Measurements from ENCODE around the gene CDRT4.
A peak's percentile ranks its signal among the peaks of the same experiment; 100 is the strongest.
"Not testable (repeated sequence)": the region's sequence is repeated elsewhere in the genome, so short reads cannot be mapped to it uniquely, and the experiment has no call there.

CDRT4 gene

DNA sequence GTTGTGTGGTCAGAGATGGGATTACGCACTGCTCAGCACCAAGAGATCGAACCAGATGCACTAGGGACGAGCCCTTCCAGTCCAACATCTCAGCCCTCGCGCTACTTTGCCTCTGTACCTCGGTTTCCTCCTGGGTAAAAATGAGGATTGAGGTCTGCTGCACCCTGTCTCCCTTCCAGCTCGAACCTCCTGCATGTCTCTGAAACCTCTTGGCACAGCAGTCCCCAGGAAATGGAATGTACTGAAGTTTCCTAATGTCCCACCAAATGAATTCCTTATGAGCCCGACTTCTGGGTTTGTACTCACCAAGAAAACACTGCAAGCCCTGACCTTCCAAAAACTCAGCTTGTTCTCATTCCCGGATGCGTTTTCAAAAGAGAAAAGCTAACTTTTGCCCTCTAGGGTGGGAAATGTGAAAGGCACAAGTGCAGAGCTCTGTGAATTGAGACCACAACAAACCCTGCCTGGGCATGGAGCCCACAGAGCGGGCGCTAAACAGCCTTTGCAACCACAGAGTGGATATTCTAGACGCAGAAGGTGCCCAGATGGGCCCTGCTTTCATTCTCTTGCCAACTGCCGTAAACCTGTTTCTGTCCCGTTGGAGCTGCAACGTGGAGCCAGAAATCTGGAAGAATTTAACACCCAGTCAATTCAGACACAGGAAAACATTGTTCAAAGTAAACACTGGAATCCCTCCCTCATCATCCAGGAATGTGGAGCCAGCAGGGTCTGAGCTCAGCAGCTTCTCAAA, 10.3 kb downstream of the CDRT4 start:
- DNase-seq: no peak

DNA sequence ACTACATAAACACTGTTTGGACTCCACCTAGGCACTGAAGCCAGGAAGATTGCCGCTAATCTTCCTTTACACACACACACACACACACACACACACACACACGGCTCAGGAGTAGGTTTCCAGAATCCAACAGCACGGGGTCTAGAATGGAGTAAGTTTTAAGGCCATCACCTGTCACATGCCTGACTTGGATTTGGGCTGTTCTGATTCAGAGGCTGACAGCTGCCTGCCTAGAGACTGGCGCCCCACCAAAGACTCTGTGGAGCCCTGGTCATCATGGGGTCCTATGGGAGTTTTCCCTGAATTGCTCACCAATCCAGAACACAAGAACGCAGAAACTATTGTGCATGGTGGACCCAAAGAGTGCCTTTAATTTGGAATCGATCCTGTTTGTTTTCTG, 10.9 kb downstream of the CDRT4 start:
- DNase-seq: no peak

DNA sequence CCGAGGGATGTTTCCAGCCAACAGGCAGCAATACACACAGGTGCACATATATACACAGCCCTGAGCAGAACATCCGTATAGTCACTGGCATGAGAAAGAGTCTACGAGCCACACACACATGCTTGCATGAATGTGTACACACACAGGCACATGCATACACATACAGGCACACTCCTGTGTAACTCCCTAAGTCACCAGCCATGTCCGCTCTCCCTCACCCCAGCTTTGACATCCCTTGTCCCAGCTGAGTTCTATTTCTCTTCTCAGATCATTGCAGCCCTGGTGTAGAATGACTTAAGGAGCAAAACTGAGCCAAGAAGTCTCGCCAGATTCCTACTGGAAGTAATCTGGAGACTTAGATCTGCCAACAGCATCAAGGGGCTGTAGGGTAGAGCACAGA, 13.1 kb downstream of the CDRT4 start:
- no peak for DNase-seq

DNA sequence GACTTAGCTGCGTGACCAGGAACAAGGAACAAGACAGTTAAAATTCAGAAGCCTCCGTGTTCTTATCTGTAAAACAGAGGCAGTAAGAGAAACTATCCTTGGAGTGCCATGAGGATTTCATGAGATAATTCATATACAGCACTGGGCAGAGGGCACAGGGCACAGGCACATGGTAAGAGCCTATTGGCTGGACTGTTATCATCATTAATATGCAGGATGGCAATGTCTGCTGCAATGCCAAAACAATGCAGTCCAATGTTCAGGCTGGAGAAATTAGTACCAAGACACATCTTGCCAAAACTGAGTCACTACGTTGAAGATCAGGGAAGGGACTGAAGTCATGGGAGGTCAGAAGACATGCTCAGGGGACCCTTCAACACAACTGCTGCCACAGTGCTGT, 13.6 kb downstream of the CDRT4 start:
- no peak for DNase-seq

DNA sequence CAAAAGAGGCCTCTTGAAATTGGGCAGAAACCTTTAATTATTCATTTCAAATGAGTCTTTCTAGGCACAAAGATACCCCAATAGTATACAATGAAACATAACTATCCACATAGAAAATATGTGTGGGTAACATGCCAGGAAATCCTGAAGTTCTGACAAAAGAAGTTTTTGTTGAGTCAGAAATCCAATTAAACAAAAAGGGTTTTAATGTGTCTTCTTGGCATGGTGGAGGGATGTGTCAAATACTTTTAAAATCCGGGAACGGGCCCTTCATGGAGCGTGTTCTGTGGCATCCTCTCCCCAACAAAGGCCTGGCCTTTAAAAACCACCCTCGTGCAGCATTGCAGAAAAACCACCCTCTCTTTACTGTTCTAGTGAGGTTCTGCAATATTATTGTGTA, 14.2 kb downstream of the CDRT4 start:
- no peak for DNase-seq

DNA sequence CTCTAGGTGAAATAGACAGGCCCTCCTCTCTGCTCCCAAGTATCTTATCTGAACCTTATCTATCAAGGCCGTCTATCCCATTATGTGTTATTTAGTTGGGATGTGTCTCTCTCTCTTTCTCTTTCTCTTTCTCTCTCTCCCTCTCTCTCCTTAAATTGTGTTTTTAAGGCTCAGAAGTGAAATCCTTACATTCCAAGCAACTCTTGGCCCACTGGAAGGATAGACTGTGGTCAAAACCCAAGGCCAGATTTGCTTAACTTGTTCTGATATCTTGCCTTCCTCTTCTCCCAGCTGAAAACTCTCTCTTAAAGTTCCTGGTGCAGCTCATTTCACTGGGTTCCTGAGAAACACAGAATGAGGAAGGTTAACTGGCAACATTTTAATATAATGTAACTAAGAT, 14.7 kb downstream of the CDRT4 start:
- no peak for DNase-seq

DNA sequence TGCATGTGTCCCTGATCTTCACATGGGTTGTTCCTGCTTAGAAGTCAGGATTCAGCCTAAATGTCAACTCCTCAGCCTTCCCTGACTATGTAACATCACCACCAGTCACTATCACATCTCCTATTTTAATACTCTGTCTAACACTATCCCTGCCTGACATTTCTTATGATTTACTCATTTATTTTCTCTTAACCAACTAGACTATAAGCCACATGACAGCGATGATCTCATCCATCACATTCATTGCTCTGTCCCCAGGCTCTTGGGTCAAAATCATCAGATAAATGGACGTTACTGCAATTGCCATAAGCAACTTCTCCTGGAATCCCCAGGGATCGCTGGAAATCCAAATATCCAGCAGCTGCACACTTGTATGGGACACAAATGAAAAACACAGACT, 15.7 kb downstream of the CDRT4 start:
- DNase-seq: no peak

DNA sequence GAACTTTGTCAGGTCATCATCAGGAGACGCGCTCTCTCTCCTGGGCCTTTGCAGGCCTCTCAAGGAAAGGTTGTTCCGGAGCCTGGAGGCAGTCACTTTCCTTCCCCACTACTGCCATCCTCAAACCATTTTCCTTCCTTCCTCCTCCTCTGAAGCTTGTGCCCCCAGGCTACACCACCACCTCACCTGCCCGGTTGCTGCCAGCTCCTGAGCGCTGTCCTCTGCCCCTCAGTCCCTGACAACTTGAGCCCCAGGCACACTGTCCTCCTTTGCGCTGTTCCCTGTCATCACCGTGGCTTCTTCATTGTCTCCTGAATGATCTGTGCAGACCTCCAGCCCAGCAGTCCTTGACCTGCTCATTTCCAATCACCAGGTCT, 18.9 kb downstream of the CDRT4 start:
- no peak for DNase-seq

DNA sequence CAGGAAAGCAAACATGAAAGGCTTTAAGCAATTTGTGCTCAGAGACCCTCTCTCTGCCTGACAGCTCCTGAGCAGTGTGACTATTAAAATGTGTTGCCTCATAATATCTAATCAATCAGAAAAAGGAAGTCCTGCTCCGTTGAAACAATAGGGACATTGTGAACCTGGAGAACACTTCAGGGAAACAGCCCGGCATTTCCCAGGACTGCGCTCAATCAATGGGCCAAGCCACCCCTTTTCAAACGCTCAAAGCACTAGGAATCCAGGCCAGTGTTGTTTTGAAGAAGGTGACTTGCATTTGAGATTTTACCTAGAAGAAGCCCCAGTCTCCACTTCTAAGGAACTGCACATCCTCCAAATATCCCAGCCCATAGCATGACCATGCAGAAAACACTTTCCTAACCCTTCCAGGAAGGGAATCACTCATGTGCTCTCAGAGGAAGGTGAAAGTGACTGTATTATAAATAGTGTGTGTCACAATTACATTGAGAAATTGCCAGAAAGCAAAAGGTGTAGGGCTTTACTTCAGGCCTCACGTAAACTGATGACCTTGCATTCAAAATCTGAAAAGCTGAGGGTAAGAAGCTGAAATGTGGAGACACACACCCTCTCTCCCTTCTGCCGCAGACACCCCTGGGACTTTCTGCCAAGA, 19.4 kb downstream of the CDRT4 start:
- DNase-seq: no peak

DNA sequence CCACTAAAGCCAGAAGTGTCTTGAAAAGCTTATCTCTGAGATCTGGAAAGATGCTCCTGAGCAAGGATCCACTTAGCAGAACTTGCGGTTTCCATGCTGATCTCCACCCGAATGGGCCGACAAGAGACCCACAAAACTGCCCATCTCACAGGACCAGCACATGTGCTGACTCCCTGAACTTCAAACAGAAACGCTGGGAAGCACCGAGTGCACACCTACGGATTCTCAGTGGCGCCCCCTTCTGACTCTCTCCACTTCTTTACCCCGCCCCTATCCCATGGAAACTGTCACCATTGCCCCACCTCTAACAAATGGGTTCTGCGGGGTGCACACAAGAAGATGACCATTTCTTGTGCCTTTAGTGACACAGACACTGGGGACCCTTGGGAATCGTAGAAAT, 21.4 kb downstream of the CDRT4 start:
- DNase-seq: no peak

DNA sequence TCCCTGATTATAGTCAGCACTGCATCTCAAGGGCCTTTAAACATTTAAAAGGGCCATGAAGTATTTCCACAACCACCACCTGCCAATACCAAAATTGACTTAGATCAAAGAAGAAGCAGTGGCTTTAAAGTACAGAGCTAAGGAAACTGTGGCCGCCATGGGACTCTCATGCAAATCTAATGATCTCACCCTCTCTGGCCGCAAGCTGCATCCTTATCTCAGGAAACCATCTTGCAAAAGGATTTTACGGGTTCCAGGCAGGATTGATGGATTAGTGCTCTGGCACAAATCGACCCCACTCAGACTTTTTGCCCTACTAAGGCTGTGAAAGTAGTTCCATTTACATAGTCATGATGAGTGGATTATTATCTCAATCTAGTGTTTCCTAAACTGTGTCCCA, 22.6 kb downstream of the CDRT4 start:
- DNase-seq: no peak

DNA sequence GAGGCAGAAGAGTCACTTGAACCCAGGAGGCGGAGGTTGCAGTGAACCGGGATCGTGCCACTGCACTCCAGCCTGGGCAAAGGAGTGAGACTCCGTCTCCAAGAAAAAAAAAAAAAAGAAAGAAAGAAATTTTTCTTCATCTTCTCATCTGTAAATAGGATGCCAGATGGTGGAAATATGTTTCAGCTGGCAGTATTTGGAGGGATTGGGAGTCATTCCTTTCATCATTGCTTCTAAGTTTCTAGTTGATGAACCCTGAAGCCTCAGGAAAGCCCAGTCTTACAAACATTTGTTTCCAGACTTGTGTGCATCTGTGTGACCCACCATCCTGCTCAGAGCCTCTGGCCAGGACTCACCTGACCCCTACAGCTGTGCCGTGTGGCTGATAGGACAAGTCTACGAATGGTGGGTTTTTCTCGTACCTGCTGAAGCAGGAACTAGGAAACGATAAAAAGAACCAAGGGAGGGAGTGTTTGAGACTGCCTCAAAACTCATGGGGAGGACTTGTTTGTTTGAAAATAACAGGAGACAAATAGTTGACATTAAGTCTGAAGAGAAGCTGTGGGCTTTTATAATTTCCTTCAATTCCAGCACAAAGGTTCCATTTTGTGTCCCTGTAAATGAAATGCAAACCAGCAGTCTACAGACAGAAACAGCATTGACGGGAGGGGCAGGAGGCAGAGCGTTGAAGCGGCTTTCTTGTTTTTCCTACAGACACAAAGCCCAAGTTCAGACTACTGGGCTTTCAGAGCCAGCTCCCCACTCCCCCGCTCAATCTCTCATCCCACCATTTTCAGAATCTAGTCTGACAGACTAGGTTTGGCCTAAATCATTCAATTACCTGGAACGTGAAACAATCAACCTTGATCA, 24.9 kb downstream of the CDRT4 start:
- DNase-seq: no peak

DNA sequence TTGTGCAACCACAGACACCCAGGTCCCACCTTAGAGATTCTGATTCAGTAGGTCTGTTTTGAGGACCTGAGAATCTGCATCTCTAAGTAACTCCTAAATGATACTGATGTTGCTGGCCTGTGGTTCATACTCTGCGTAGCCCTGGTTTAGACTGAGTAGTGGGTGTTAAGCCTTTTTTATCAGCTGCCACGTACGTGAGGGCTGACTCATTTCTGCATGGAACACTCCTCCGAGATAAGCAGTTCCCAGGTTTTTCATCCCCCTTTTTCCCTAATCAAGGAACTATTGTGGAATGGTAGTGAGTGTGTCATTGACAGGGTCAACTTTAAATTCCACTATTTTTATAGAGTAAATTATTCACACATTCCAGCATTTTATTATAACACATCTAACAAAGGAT, 26.1 kb downstream of the CDRT4 start:
- no peak for DNase-seq

DNA sequence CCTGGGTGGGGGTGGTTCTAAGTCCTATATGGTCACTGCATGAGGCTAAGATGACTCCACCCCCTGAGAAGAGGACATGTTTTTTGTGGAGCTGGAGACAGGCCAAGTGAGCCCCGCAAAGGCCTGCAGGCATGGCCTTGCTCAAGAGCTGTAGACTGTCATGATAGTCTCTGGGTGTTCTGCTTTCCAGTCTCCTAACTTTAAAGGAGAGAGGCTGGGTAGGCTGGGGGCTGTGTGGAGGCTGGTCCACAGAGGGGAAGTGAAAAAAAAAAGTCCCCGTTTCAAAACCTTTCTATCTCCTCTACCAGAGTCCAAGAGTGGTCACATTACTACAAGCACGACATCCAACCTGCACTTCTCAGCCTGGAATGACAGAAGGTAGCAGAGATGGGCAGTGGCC, 27.1 kb downstream of the CDRT4 start:
- DNase-seq: no peak

DNA sequence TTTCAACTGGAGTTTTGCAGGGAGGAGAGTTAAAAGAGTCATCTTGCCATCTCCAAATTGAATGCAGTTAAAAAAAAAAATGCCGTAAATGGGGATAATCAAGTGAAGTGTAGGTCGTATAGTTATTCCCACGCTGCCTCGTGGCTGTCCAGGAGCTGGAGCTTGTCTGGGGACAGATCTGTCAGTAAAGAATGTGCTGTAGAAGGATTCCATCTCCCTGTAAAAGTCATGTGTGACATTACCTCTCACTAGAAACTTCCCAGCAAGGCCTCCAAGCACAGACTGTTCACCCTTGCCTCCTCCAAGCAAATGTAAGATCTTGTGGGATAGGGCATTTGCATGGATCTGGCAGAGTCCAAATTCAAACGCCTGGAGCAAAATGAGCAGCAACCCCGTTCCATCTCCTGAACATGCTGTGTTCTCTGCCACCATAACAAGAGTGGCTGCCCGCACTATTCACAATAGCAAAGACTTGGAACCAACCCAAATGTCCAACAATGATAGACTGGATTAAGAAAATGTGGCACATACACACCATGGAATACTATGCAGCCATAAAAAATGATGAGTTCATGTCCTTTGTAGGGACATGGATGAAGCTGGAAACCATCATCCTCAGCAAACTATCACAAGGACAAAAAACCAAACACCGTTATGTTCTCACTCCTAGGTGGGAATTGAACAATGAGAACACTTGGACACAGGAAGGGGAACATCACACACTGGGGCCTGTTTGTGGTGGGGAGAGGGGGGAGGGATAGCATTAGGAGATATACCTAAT, 28.0 kb downstream of the CDRT4 start:
- not testable (repeated sequence) for DNase-seq

DNA sequence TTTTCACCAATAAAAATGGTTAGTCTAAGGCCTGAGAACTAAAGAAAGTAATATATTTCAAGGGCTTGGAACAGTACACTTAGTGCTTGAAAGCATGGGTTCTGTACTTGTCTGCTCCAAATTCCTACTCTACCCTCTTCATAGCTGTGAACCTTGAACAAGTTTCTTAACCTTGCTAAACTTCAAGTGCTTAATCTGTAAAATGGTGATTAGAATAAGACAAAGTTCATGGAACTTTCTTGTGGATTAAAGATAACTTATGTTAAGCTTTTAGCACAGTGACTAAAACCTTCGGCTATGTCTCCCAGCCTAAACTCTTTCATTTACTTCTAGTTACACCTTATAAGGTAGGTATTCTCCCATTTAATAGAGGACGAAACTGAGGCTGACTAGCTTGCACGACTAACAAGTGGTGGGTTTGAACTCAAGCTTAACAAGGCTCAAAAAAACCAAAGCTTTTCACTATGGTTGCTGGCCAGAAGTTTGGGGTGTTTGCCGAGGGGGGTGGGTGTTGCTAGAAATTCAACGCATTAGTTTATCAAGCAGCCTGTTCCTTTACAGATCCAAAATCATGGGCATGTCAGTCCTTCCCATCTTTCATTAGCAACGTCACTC, 28.8 kb downstream of the CDRT4 start:
- no peak for DNase-seq

DNA sequence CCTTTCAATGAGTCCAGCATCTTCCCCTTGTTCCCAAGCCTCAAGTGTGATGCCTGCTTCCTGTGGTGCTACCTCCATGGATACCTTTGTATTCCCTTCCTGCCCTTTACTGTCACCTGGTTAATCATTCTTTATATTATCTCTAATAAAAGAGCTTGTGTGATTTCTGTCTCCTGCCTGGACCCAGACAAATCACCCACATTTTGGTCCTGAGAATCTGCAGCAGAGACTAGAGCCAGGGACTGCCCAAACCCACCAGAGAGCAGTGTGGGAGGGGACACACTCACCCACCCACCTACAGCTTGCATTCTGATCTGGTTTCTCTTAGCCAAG, 30.2 kb downstream of the CDRT4 start:
- DNase-seq: no peak

DNA sequence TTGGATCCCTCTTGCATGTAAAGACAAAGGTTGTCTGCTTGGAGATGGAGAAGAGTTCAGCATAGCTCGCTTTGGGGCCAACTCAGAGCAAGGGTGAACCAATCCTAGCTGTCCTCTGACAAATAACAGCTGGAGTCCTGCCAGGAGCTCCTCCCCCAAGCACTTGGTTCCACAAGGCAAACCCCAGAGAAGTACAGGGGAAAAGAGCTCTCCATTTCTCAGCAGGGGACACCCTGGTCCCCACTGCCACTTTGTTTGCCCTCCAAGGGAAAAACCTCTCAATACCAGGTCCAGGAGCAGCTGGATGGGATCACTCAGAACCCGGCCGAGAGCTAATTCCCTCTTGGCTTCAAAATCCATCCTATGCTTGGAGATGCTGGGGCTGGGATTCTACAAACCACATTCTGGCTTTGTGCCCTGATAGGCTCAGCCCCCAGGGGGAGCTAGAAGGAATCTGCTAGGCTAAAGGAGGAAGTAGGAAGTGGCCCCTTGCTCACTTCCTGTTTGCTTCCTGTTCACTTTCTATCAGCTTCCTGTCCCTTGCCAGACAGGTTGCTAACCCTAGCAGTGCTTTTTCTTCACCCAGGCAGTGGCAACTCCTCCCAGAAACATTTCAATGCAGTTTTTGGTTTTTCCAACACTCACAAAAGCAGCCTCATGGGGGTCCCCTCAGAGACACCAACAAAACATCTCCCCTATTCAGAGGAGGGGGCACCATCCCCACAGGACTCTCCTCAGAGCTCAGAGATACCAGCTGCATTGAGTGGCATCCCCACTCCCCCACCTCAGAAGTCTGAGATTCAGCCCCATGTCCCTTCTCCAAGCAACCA, 30.7 kb downstream of the CDRT4 start:
- peak; percentile 64 for DNase-seq

DNA sequence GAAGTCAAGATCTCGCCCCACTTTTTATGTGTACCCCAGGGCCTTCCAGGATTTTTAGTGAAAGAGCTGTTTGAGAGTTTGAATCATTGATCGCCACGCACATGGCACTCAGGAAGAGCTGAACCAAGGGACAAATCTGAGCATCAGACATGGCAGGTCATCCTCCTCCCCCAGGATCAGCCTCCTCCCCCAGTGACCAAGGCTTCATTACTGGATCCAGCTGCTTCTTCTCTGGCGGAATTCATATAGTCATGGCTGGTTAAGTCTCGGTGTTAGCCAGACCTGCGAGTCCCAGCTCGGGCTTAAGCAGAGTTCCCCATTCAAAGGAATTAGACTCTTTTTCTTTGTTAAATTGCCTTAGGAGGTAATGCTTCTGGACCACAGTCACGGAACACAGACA, 32.5 kb downstream of the CDRT4 start:
- no peak for DNase-seq

DNA sequence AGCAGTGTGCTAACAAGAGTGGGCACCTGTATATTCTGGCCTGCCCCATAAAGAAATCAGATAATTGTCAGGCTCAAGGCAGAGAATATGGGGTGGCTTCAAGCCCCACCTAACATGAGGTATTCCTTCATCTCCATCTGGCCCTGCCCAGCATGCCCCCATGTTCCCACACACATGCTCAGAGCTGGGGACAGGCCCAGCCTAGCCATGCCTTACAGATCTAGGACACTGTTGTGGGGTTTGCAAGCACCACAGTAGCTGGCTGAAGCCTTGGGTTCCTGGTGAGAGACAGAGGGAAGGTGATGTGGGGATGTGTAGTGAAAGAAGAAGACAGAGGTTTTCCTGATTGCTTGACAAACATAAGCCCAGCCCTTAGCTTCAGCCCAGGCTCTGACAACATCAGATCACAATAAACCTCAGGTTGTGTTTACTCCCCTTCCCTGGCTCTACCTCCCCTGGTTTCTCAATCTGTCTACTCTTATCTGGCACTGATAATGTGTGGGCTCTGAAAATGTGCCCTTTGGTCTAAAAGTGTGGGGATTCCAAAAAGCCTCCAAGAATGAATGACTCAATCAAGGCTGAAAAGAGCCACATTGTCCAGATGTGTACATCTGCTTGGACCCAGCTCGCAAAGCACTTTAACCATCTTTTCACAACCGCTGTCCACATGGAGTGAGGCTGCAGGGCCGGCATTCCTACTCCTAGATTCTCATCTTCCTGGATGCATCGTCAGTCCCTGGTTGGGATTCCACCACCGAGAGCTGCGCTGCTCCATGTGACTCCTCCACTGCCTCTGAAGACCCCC, 34.4 kb downstream of the CDRT4 start:
- DNase-seq: no peak

DNA sequence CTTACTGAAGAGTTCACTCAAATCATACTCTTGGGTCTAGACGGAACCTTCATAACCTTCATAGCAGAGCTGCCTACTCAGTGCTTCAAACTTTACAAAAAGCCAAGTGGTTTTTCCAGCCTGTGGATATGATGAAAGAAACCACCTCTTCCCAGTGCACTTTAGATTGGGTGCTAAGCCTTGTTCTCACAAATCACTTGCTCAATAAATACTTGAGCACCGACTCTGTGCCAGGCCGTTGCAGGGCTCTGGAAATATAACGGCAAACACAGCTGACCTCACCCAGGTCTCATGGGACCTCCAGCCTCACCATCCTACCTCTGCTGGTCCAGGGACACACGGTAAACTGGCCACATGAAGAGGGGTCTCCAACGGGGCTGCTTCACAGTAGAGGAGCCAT, 35.7 kb downstream of the CDRT4 start:
- no peak for DNase-seq

Measured in OCI-M1 (cell line).